GDM1 (cell line): Measurements from ENCODE around the gene SMAD2.
A peak's percentile ranks its signal among the peaks of the same experiment; 100 is the strongest.
"Not testable (repeated sequence)": the region's sequence is repeated elsewhere in the genome, so short reads cannot be mapped to it uniquely, and the experiment has no call there.

ENCODE experiments used
- DNase-seq: peaks from one replicate; lab custom pipeline; 2025; lab: John Stamatoyannopoulos, UW

Gene SMAD2

GRCh38 chr18:47930199-47930930 is at the start of gene SMAD2:
Gene SMAD2, minus strand, starts transcription at chr18:47930659. Its CDS starts 33,903 bp downstream, at chr18:47896756.
- DNase-seq, result peak; percentile 78

- DNase-seq, result no peak
Observed at GRCh38 chr18:47979611-47980200, 49.2 kb upstream of the SMAD2 start.

GRCh38 chr18:47978603-47979002 is 48.1 kb upstream of the SMAD2 start:
- no peak for DNase-seq

- no peak for DNase-seq
Observed at GRCh38 chr18:47978141-47978540, 47.7 kb upstream of the SMAD2 start.

GRCh38 chr18:47975701-47976100 is 45.2 kb upstream of the SMAD2 start:
- no peak for DNase-seq

- no peak for DNase-seq
Observed at GRCh38 chr18:47975105-47975504, 44.6 kb upstream of the SMAD2 start.

- DNase-seq, result peak; percentile 39
Observed at GRCh38 chr18:47970664-47971531, 40.4 kb upstream of the SMAD2 start.

GRCh38 chr18:47969816-47970215 is 39.4 kb upstream of the SMAD2 start:
- no peak for DNase-seq

- DNase-seq, result no peak
Observed at GRCh38 chr18:47968721-47969120, 38.3 kb upstream of the SMAD2 start.

GRCh38 chr18:47968006-47968676 is 37.7 kb upstream of the SMAD2 start:
- DNase-seq, result no peak

- DNase-seq, result no peak
Observed at GRCh38 chr18:47964053-47964452, 33.6 kb upstream of the SMAD2 start.

GRCh38 chr18:47961003-47961402 is 30.5 kb upstream of the SMAD2 start:
- not testable (repeated sequence) for DNase-seq

- peak; percentile 81 for DNase-seq
Observed at GRCh38 chr18:47953471-47953931, 23.0 kb upstream of the SMAD2 start.

- DNase-seq, result no peak
Observed at GRCh38 chr18:47950511-47950910, 20.1 kb upstream of the SMAD2 start.

- no peak for DNase-seq
Observed at GRCh38 chr18:47949202-47949601, 18.7 kb upstream of the SMAD2 start.

GRCh38 chr18:47946889-47947288 is 16.4 kb upstream of the SMAD2 start:
- DNase-seq, result no peak

GRCh38 chr18:47944972-47945852 is 14.8 kb upstream of the SMAD2 start:
- no peak for DNase-seq

- peak; percentile 64 for DNase-seq
Observed at GRCh38 chr18:47936952-47937351, 6.5 kb upstream of the SMAD2 start.

GRCh38 chr18:47935321-47936055 is 5.0 kb upstream of the SMAD2 start:
- no peak for DNase-seq

- DNase-seq, result no peak
Observed at GRCh38 chr18:47932603-47933002, 2.1 kb upstream of the SMAD2 start.
